Astrocyte (in vitro differentiated cells and primary cell): ENCODE data around the gene NOVA1. TPM values are rescaled to one million over a fixed set of nuclear protein-coding genes. Genes with fewer than 3 reads are reported as not detected.

ENCODE experiments used
- DNase-seq: peaks from one replicate; pipeline ENCODE4 v3.0.0-alpha.2; 2010; ENCODE audit warnings: low read depth
- FAIRE-seq: peaks from 2 replicates; lab custom pipeline; 2011; peaks lifted over from hg19 to GRCh38; lab: Jason Lieb, UNC
- H2AFZ ChIP-seq: 2 replicates; pipeline ENCODE4 v1.6.0; 2012; ENCODE audit warnings: low read depth, low read length, inconsistent platforms
- H3K27ac ChIP-seq: 2 replicates; pipeline ENCODE4 v1.5.1; 2011; ENCODE audit warnings: low read depth, low read length, inconsistent platforms
- H3K27me3 ChIP-seq: 2 replicates; pipeline ENCODE4 v1.6.0; 2011; ENCODE audit warnings: low read length, inconsistent platforms; ENCODE audit not compliant: insufficient read depth
- H3K36me3 ChIP-seq: 2 replicates; pipeline ENCODE4 v1.5.1; 2011; ENCODE audit warnings: low read length, inconsistent platforms; ENCODE audit not compliant: insufficient read depth
- H3K4me1 ChIP-seq: 2 replicates; pipeline ENCODE4 v1.5.1; 2011; ENCODE audit warnings: low read length, inconsistent platforms; ENCODE audit not compliant: insufficient read depth
- H3K4me2 ChIP-seq: 2 replicates; pipeline ENCODE4 v1.6.0; 2012; ENCODE audit warnings: low read length, inconsistent platforms
- H3K4me3 ChIP-seq: 2 replicates; pipeline ENCODE4 v1.5.1; 2011; ENCODE audit warnings: low read depth, mild to moderate bottlenecking, low read length, inconsistent platforms; ENCODE audit not compliant: insufficient read depth
- H3K79me2 ChIP-seq: 2 replicates; pipeline ENCODE4 v1.6.0; 2012; ENCODE audit warnings: mild to moderate bottlenecking, low read length, inconsistent platforms; ENCODE audit not compliant: insufficient read depth
- H3K9ac ChIP-seq: 2 replicates; pipeline ENCODE4 v1.6.0; 2012; ENCODE audit warnings: mild to moderate bottlenecking, low read length, inconsistent platforms
- H3K9me3 ChIP-seq: 2 replicates; pipeline ENCODE4 v1.5.1; 2012; ENCODE audit warnings: low read depth, mild to moderate bottlenecking, low read length, inconsistent platforms; ENCODE audit not compliant: insufficient read depth
- H4K20me1 ChIP-seq: 2 replicates; pipeline ENCODE4 v1.6.0; 2012; ENCODE audit warnings: low read length, inconsistent platforms; ENCODE audit not compliant: insufficient read depth
- H3K27ac Mint-ChIP-seq: one replicate; pipeline ENCODE4 v1.8.0; 2021; ENCODE audit warnings: mild to moderate bottlenecking, mixed read lengths; ENCODE audit not compliant: unreplicated experiment
- H3K27me3 Mint-ChIP-seq: one replicate; pipeline ENCODE4 v1.8.0; 2021; ENCODE audit warnings: low read depth, mixed read lengths; ENCODE audit not compliant: unreplicated experiment
- H3K36me3 Mint-ChIP-seq: one replicate; pipeline ENCODE4 v1.8.0; 2021; ENCODE audit warnings: low read depth, mixed read lengths; ENCODE audit not compliant: unreplicated experiment
- H3K4me1 Mint-ChIP-seq: one replicate; pipeline ENCODE4 v1.8.0; 2021; ENCODE audit warnings: low read depth, mixed read lengths; ENCODE audit not compliant: unreplicated experiment
- H3K4me3 Mint-ChIP-seq: one replicate; pipeline ENCODE4 v1.8.0; 2021; ENCODE audit warnings: mild to moderate bottlenecking, moderate library complexity, mixed read lengths; ENCODE audit not compliant: unreplicated experiment
- H3K9me3 Mint-ChIP-seq: one replicate; pipeline ENCODE4 v1.8.0; 2021; ENCODE audit warnings: mild to moderate bottlenecking, mixed read lengths; ENCODE audit not compliant: unreplicated experiment
- CTCF ChIP-seq: IDR thresholded peaks from 2 replicates; pipeline ENCODE4 v1.5.1; 2011; ENCODE audit warnings: low read depth, mild to moderate bottlenecking, inconsistent platforms, low read length, moderate library complexity; ENCODE audit not compliant: insufficient read depth
- EZH2 ChIP-seq: IDR thresholded peaks from 2 replicates; pipeline ENCODE4 v1.6.1; 2012; ENCODE audit warnings: mild to moderate bottlenecking, low read length, inconsistent platforms; ENCODE audit not compliant: insufficient read depth
- total RNA-seq: library from RNA; stranded (reverse); gene quantifications from 2 replicates; pipeline ENCODE4 v1.2.1, GENCODE V29; 2021

Gene NOVA1
- total RNA-seq, 1 donor from 2014 or later, result 8.9 TPM

GRCh38 chr14:26605602-26606001 is 7.8 kb upstream of the NOVA1 start:
- Mint-ChIP-seq H3K4me1 (peaks cover 8% of the 10 kb centered on the region), H3K4me3 (no peak overlapping the region), H3K27ac (no peak overlapping the region), H3K27me3 (no peaks in the 10 kb centered on the region), H3K36me3 (no peaks in the 10 kb centered on the region), H3K9me3 (no peaks in the 10 kb centered on the region)
- no peaks in the 10 kb centered on the region for H3K79me2 ChIP-seq
- no peaks in the 10 kb centered on the region for H3K27me3 ChIP-seq
- H3K4me3 ChIP-seq, result no peak overlapping the region
- FAIRE-seq, result no peak
- no peak overlapping the region for H2AFZ ChIP-seq
- H3K9ac ChIP-seq, result no peak overlapping the region
- no peaks in the 10 kb centered on the region for H4K20me1 ChIP-seq
- no peaks in the 10 kb centered on the region for H3K36me3 ChIP-seq
- H3K4me1 ChIP-seq, result no peaks in the 10 kb centered on the region
- H3K27ac ChIP-seq, result no peak overlapping the region
- no peak overlapping the region for H3K4me2 ChIP-seq
- no peak for DNase-seq
- H3K9me3 ChIP-seq, result no peaks in the 10 kb centered on the region
- TF ChIP-seq CTCF (no peak), EZH2 (no peak)

GRCh38 chr14:26602902-26603301 is 5.1 kb upstream of the NOVA1 start:
- Histone ChIP-seq H3K79me2 (no peaks in the 10 kb centered on the region), H3K4me1 (no peaks in the 10 kb centered on the region), H3K4me2 (no peak overlapping the region), H3K36me3 (no peaks in the 10 kb centered on the region), H3K9me3 (no peaks in the 10 kb centered on the region), H3K9ac (no peak overlapping the region), H2AFZ (no peak overlapping the region), H3K27me3 (peaks cover 12% of the 10 kb centered on the region), H4K20me1 (no peaks in the 10 kb centered on the region), H3K4me3 (no peak overlapping the region), H3K27ac (no peak overlapping the region)
- H3K4me1 Mint-ChIP-seq, result peaks cover 8% of the 10 kb centered on the region
- no peak overlapping the region for H3K27ac Mint-ChIP-seq
- no peak overlapping the region for H3K4me3 Mint-ChIP-seq
- H3K27me3 Mint-ChIP-seq, result no peaks in the 10 kb centered on the region
- no peaks in the 10 kb centered on the region for H3K36me3 Mint-ChIP-seq
- TF ChIP-seq CTCF (no peak), EZH2 (no peak)
- DNase-seq (no peak), FAIRE-seq (no peak)
- no peaks in the 10 kb centered on the region for H3K9me3 Mint-ChIP-seq

- H3K27me3 Mint-ChIP-seq, result no peaks in the 10 kb centered on the region
- FAIRE-seq (no peak), DNase-seq (no peak)
- TF ChIP-seq EZH2, result no peak
- TF ChIP-seq CTCF, result no peak
- Histone ChIP-seq H3K27ac (no peak overlapping the region), H2AFZ (no peak overlapping the region), H3K4me1 (no peaks in the 10 kb centered on the region), H4K20me1 (no peaks in the 10 kb centered on the region), H3K9me3 (no peaks in the 10 kb centered on the region), H3K4me2 (no peak overlapping the region), H3K4me3 (no peak overlapping the region), H3K79me2 (no peaks in the 10 kb centered on the region), H3K27me3 (peaks cover 12% of the 10 kb centered on the region), H3K9ac (no peak overlapping the region), H3K36me3 (no peaks in the 10 kb centered on the region)
- peaks cover 7% of the 10 kb centered on the region for H3K4me1 Mint-ChIP-seq
- H3K36me3 Mint-ChIP-seq, result no peaks in the 10 kb centered on the region
- H3K27ac Mint-ChIP-seq, result no peak overlapping the region
- H3K4me3 Mint-ChIP-seq, result no peak overlapping the region
- H3K9me3 Mint-ChIP-seq, result no peaks in the 10 kb centered on the region
Measured at GRCh38 chr14:26601856-26602255, 4.0 kb upstream of the NOVA1 start.
